Neuron (in vitro differentiated cells): Measurements from ENCODE around the gene MND1.

Experiments used
- H2AFZ ChIP-seq: one replicate; pipeline ENCODE4 v1.6.1; 2013; ENCODE audit warnings: low read depth, mild to moderate bottlenecking, inconsistent platforms, low read length, moderate library complexity
- H3K27me3 ChIP-seq: one replicate; pipeline ENCODE4 v1.6.1; 2013; ENCODE audit warnings: low read length; ENCODE audit not compliant: insufficient read depth
- H3K36me3 ChIP-seq: one replicate; pipeline ENCODE4 v1.6.1; 2013; ENCODE audit warnings: low read length; ENCODE audit not compliant: insufficient read depth
- H3K4me1 ChIP-seq: one replicate; pipeline ENCODE4 v1.6.1; 2013; ENCODE audit warnings: low read length; ENCODE audit not compliant: insufficient read depth
- H3K4me3 ChIP-seq: 2 replicates; pipeline ENCODE4 v1.5.1; 2013; ENCODE audit warnings: mild to moderate bottlenecking, low read length, moderate library complexity
- H3K9me3 ChIP-seq: one replicate; pipeline ENCODE4 v1.6.1; 2013; ENCODE audit warnings: low read length

Gene MND1

GRCh38 chr4:153344131-153345011, at the start of gene MND1:
MND1 (plus strand) TSS chr4:153344688; CDS start chr4:153344738, 50 bp downstream.
- Histone ChIP-seq H3K9me3 (no peaks in the 10 kb centered on the region), H2AFZ (peak within 1 kb of the TSS; percentile 94), H3K4me3 (peak within 1 kb of the TSS; percentile 66), H3K27me3 (no peaks in the 10 kb centered on the region), H3K4me1 (peaks cover 27% of the 10 kb centered on the region), H3K36me3 (peaks cover 20% of the 10 kb centered on the region)

DNA sequence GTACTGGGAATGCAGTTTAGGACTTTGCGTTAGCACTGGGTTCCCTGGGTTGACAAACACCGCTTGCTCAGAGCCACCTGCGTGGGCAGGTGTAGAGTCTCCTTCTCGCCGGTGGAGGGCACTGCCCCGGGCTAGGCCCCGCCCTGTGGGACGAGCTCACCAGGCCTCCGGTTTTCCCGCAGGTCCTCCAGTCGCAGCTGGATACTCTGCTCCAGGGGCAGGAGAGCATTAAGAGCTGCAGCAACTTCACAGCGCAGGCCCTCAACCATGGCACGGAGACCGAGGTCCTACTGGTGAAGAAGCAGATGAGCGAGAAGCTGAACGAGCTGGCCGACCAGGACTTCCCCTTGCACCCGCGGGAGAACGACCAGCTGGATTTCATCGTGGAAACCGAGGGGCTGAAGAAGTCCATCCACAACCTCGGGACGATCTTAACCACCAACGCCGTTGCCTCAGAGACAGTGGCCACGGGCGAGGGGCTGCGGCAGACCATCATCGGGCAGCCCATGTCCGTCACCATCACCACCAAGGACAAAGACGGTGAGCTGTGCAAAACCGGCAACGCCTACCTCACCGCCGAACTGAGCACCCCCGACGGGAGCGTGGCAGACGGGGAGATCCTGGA, 49.2 kb upstream of the MND1 start:
- no peaks in the 10 kb centered on the region for H3K4me1 ChIP-seq
- H3K9me3 ChIP-seq: peaks cover 32% of the 10 kb centered on the region

GRCh38 chr4:153296040-153296823, 48.3 kb upstream of the MND1 start:
- Histone ChIP-seq H3K27me3 (no peaks in the 10 kb centered on the region), H3K9me3 (peaks cover 35% of the 10 kb centered on the region), H3K4me1 (no peaks in the 10 kb centered on the region), H3K36me3 (peaks cover 93% of the 10 kb centered on the region), H3K4me3 (no peak overlapping the region), H2AFZ (no peak overlapping the region)

More for the DNA sequence above, 49.2 kb upstream of the MND1 start:
- H3K4me3 ChIP-seq: no peak overlapping the region
- H2AFZ ChIP-seq: no peak overlapping the region
- H3K27me3 ChIP-seq: no peaks in the 10 kb centered on the region
- H3K36me3 ChIP-seq: peaks cover 94% of the 10 kb centered on the region

DNA sequence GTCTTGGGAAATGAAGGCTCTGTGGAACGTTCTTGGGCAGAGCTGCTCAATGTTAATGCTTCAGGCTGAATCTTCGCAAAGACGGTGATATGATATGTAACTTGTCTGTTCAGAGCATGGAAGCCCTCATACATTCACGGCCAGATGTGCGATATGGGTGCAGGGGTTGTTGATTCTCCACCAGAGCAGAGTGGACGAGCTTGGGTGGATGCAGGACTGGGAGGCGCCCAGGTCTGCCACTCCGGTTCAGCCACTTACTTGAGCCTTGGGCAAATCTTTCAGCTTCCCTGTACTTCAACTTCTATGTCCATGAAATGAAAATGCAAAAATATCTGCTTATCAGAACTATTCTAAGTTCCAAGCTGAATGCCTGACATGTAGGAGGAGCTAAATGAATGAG, 47.4 kb upstream of the MND1 start:
- Histone ChIP-seq H2AFZ (no peak overlapping the region), H3K36me3 (peaks cover 93% of the 10 kb centered on the region), H3K4me1 (no peaks in the 10 kb centered on the region), H3K27me3 (no peaks in the 10 kb centered on the region), H3K9me3 (peaks cover 39% of the 10 kb centered on the region), H3K4me3 (no peak overlapping the region)

DNA sequence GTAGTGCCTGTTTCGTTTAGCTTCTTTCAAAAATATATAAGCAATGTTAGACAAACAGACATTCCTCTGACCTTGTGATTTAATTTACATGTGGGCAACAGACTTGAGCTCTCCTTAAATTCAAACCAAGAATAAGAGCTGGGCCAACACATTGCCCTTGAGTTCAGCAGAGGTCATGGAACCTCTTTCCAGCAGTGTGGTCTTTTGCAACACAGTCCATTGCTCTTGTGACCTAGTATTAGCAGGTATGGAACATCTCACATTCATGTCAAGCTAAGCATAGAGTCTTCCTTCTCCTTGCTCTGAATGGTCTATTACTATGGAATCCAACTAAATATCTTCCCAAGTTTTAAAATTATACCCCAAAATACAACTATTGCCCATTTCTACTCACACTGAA, 33.7 kb upstream of the MND1 start:
- H3K36me3 ChIP-seq: peaks cover 74% of the 10 kb centered on the region
- H3K27me3 ChIP-seq: no peaks in the 10 kb centered on the region
- no peak overlapping the region for H3K4me3 ChIP-seq
- no peak overlapping the region for H2AFZ ChIP-seq
- H3K4me1 ChIP-seq: peaks cover 4% of the 10 kb centered on the region
- peaks cover 3% of the 10 kb centered on the region for H3K9me3 ChIP-seq

DNA sequence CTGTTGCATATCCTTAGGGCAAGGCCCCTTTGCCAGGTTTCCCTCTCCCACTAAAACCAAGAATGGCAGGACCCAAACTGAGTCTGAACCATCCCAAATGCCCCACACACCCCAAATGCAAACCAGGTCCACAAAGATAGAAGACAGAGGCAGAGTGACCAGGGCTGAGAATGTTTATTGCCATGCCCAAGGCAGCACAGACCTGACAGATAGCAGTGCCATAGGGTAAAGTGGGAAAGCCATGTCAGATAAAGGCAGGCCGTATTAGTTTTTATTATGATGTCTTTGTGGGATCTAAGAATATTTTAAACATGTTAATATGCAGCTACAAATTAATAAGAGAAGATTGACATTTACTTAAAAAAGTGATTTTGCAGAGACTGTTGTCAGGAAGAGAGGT, 29.6 kb upstream of the MND1 start:
- H3K4me1 ChIP-seq: peaks cover 4% of the 10 kb centered on the region
- H3K4me3 ChIP-seq: no peak overlapping the region
- no peaks in the 10 kb centered on the region for H3K9me3 ChIP-seq
- H3K36me3 ChIP-seq: peaks cover 64% of the 10 kb centered on the region
- H3K27me3 ChIP-seq: no peaks in the 10 kb centered on the region
- H2AFZ ChIP-seq: no peak overlapping the region

GRCh38 chr4:153318696-153319320, 25.7 kb upstream of the MND1 start:
- Histone ChIP-seq H3K4me1 (no peaks in the 10 kb centered on the region), H3K36me3 (peaks cover 75% of the 10 kb centered on the region), H3K4me3 (no peak overlapping the region), H3K27me3 (no peaks in the 10 kb centered on the region), H2AFZ (no peak overlapping the region), H3K9me3 (no peaks in the 10 kb centered on the region)

DNA sequence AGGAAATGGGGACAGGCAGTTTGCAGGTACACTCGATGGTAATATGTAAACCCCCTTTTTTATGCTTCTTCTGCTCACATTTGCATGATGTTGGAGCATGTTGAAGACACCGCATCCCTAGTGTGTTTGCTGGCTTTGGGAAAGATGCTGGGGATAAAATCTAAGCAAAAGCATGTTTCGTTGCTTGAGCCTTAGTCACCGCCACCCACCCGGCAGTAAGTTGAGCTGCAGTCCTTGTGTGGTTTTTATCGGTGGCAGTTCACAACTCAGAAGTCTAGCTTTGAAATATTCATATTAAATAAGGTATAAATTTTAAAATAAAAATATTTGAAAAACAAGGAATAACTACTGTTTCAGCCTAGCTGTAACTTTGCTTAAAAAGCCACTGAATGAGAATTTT, 21.7 kb upstream of the MND1 start:
- H3K36me3 ChIP-seq: peaks cover 90% of the 10 kb centered on the region
- H3K27me3 ChIP-seq: no peaks in the 10 kb centered on the region
- H3K4me3 ChIP-seq: no peak overlapping the region
- no peak overlapping the region for H2AFZ ChIP-seq
- no peaks in the 10 kb centered on the region for H3K4me1 ChIP-seq
- no peaks in the 10 kb centered on the region for H3K9me3 ChIP-seq

GRCh38 chr4:153324046-153324445, 20.4 kb upstream of the MND1 start:
- H2AFZ ChIP-seq: no peak overlapping the region
- H3K4me1 ChIP-seq: no peaks in the 10 kb centered on the region
- H3K4me3 ChIP-seq: no peak overlapping the region
- H3K9me3 ChIP-seq: no peaks in the 10 kb centered on the region
- no peaks in the 10 kb centered on the region for H3K27me3 ChIP-seq
- H3K36me3 ChIP-seq: peaks cover 93% of the 10 kb centered on the region

- Histone ChIP-seq H3K27me3 (no peaks in the 10 kb centered on the region), H3K4me3 (no peak overlapping the region), H3K9me3 (no peaks in the 10 kb centered on the region), H3K4me1 (no peaks in the 10 kb centered on the region), H2AFZ (no peak overlapping the region), H3K36me3 (peaks cover 95% of the 10 kb centered on the region)
Measured at GRCh38 chr4:153325558-153325957, 18.9 kb upstream of the MND1 start.

DNA sequence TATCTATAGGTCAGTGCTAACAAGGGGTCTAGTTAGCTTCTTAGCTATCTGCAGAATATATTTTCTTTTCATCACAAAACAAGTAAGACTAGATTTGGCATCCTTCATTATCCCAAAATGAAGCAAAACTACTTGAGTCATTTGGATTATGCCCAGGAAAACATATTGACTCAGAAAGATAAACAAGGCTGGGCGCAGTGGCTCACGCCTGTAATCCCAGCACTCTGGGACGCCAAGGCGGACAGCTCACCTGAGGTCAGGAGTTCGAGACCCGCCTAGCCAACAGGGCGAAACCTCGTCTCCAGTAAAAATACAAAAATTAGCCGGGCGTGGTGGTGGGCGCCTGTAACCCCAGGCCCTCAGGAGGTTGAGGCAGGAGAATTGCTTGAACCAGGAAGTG, 18.0 kb upstream of the MND1 start:
- no peak overlapping the region for H3K4me3 ChIP-seq
- no peaks in the 10 kb centered on the region for H3K27me3 ChIP-seq
- no peaks in the 10 kb centered on the region for H3K9me3 ChIP-seq
- H3K36me3 ChIP-seq: peaks cover 94% of the 10 kb centered on the region
- no peak overlapping the region for H2AFZ ChIP-seq
- H3K4me1 ChIP-seq: no peaks in the 10 kb centered on the region

DNA sequence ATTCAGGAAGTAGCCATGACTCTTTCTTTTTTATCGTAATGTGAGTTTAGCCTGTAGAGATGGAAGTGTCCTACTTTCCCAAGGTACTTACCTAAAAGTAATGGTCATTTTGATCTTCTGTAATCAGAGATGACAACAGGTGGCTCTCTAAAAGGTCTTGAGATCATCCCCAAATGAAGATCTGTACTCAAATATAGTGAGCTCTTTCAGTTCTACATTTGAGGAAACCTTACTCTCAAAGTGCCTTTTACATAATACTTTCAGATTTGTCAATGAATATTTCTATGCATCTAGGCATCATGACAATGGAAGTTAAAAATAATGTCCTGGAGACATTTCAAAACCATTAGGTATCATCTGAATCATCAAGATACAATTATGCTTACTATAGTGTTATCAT, 17.2 kb upstream of the MND1 start:
- no peak overlapping the region for H2AFZ ChIP-seq
- H3K4me3 ChIP-seq: no peak overlapping the region
- no peaks in the 10 kb centered on the region for H3K4me1 ChIP-seq
- no peaks in the 10 kb centered on the region for H3K27me3 ChIP-seq
- H3K36me3 ChIP-seq: peaks cover 96% of the 10 kb centered on the region
- no peaks in the 10 kb centered on the region for H3K9me3 ChIP-seq

DNA sequence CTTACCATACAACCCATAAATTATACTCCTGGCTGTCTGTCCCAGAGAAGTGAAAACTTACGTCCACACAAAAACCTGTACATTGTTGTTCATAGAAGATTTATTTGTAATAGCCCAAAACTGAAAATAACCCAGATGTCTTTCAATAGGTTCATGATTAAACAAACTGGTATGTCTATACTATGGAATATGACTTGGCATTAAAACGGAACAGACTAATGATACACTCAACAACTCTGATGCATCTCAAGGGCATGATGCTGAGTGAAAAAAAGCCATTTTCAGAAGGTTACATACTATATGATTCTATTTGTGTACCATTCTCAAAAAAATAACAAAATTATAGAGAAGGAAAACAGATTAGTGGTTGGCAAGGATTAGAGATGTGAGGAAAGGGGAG, 11.6 kb upstream of the MND1 start:
- Histone ChIP-seq H3K27me3 (no peaks in the 10 kb centered on the region), H2AFZ (no peak overlapping the region), H3K4me1 (no peaks in the 10 kb centered on the region), H3K9me3 (no peaks in the 10 kb centered on the region), H3K4me3 (no peak overlapping the region), H3K36me3 (peaks cover 94% of the 10 kb centered on the region)
